HepG2 (cell line): ENCODE results near the gene SLC39A3. TPM values are rescaled to one million over a fixed set of nuclear protein-coding genes. Genes with fewer than 3 reads are reported as not detected.
A peak's percentile ranks its signal among the peaks of the same experiment; 100 is the strongest.

Experiments used
- AKAP8 ChIP-seq: sonication (generic); formaldehyde crosslinking; IDR thresholded peaks from 2 replicates; pipeline ENCODE4 v1.5.1; 2020; ENCODE audit warnings: mild to moderate bottlenecking, missing genetic modification reagents
- ARID3A ChIP-seq: IDR thresholded peaks from 2 replicates; pipeline ENCODE4 v1.6.1; 2012; ENCODE audit warnings: low read depth, low read length, improper control_type of control experiment
- BCL3 ChIP-seq: sonication (generic); formaldehyde crosslinking; IDR thresholded peaks from 2 replicates; pipeline ENCODE4 v1.5.1; 2020; ENCODE audit warnings: mild to moderate bottlenecking, missing genetic modification reagents, moderate library complexity
- CREM ChIP-seq, 2 experiments: sonication (generic) in 1 of 2; formaldehyde crosslinking in 1 of 2; IDR thresholded peaks; 2 replicates each; pipeline versions ENCODE4 v1.4.0 to v1.6.1; 2016 to 2020; ENCODE audit warnings: antibody characterized with exemption in 1 of 2, mild to moderate bottlenecking in 1 of 2, missing genetic modification reagents in 1 of 2
- DPF2 ChIP-seq: sonication (generic); formaldehyde crosslinking; IDR thresholded peaks from 2 replicates; pipeline ENCODE4 v1.4.0; 2020; ENCODE audit warnings: mild to moderate bottlenecking, low read depth, missing genetic modification reagents, borderline replicate concordance
- DR1 ChIP-seq: sonication (generic); formaldehyde crosslinking; IDR thresholded peaks from 2 replicates; pipeline ENCODE4 v1.8.0; 2021; ENCODE audit warnings: mild to moderate bottlenecking, missing genetic modification reagents, inconsistent platforms
- FIP1L1 ChIP-seq: fragments of 200-400 bp; formaldehyde crosslinking; IDR thresholded peaks from 2 replicates; pipeline ENCODE4 v1.6.1; 2018; ENCODE audit warnings: low read depth, mild to moderate bottlenecking, low read length, moderate library complexity, borderline replicate concordance; ENCODE audit not compliant: insufficient read depth
- HHEX ChIP-seq: IDR thresholded peaks from 2 replicates; pipeline ENCODE4 v1.6.1; 2016; ENCODE audit warnings: control low read depth
- LCORL ChIP-seq, 2 experiments: fragments of 450-650 bp in 1 of 2; sonication (generic) in 1 of 2; formaldehyde crosslinking in 1 of 2; IDR thresholded peaks; 2 replicates each; pipeline versions ENCODE4 v1.5.0 to v1.6.1; 2017 to 2020; ENCODE audit warnings: antibody characterized with exemption in 1 of 2, missing genetic modification reagents in 1 of 2
- MED13 ChIP-seq: sonication (generic); formaldehyde crosslinking; IDR thresholded peaks from 2 replicates; pipeline ENCODE4 v1.5.0; 2020; ENCODE audit warnings: missing genetic modification reagents
- MEIS1 ChIP-seq: sonication (generic); formaldehyde crosslinking; IDR thresholded peaks from 2 replicates; pipeline ENCODE4 v1.9.0; 2021; ENCODE audit warnings: mild to moderate bottlenecking, missing genetic modification reagents, moderate library complexity, borderline replicate concordance
- MZF1 ChIP-seq: sonication (generic); formaldehyde crosslinking; IDR thresholded peaks from 2 replicates; pipeline ENCODE4 v1.8.1; 2023; ENCODE audit warnings: mild to moderate bottlenecking, missing genetic modification reagents, borderline replicate concordance
- PHF20 ChIP-seq: sonication (generic); formaldehyde crosslinking; IDR thresholded peaks from 2 replicates; pipeline ENCODE4 v1.5.0; 2020; ENCODE audit warnings: mild to moderate bottlenecking, missing genetic modification reagents
- TCF7L2 ChIP-seq: IDR thresholded peaks from 2 replicates; pipeline ENCODE4 v1.6.1; 2011; ENCODE audit warnings: mild to moderate bottlenecking, low read depth, low read length, moderate library complexity
- ZBTB21 ChIP-seq: sonication (generic); formaldehyde crosslinking; IDR thresholded peaks from 2 replicates; pipeline ENCODE4 v1.4.0; 2020; ENCODE audit warnings: missing genetic modification reagents
- ZNF143 ChIP-seq: sonication (generic); formaldehyde crosslinking; IDR thresholded peaks from 2 replicates; pipeline ENCODE4 v1.4.0; 2020; ENCODE audit warnings: missing genetic modification reagents
- ZNF235 ChIP-seq: sonication (generic); formaldehyde crosslinking; IDR thresholded peaks from 2 replicates; pipeline ENCODE4 v1.8.1; 2023; ENCODE audit warnings: mild to moderate bottlenecking, missing genetic modification reagents, borderline replicate concordance
- ZNF512B ChIP-seq: sonication (generic); formaldehyde crosslinking; IDR thresholded peaks from 2 replicates; pipeline ENCODE4 v1.5.1; 2020; ENCODE audit warnings: missing genetic modification reagents, mild to moderate bottlenecking, borderline replicate concordance
- ZNF788 ChIP-seq: sonication (generic); formaldehyde crosslinking; IDR thresholded peaks from 2 replicates; pipeline ENCODE4 v1.5.0; 2020; ENCODE audit warnings: mild to moderate bottlenecking, missing genetic modification reagents, borderline replicate concordance
- ZSCAN12 ChIP-seq: sonication (generic); formaldehyde crosslinking; IDR thresholded peaks from 2 replicates; pipeline ENCODE4 v1.9.0; 2021; ENCODE audit warnings: mild to moderate bottlenecking, missing genetic modification reagents
- polyA plus RNA-seq, 8 experiments: library from polyadenylated mRNA; depleted of rRNA in 3 of 8; stranded (reverse) in 7 of 8; unstranded in 1 of 8; fragments of >200 nt; fragmentation: Illumina TruSeq in 4 of 8; extraction: Trizol in 4 of 8; gene quantifications; 2 replicates each; pipeline versions ENCODE4 v1.2.1 to v1.2.3, GENCODE V29; 2011 to 2016; ENCODE audit warnings: low read depth in 4 of 8, missing spikeins in 1 of 8, mixed read lengths in 1 of 8; ENCODE audit not compliant: insufficient read depth in 1 of 8
- total RNA-seq, 5 experiments: library from RNA; depleted of rRNA; stranded (reverse); fragments of >200 nt; fragmentation: Illumina TruSeq; extraction: Trizol; gene quantifications; 2 replicates each; pipeline ENCODE4 v1.2.3, GENCODE V29; 2016; ENCODE audit warnings: low read depth in 1 of 5
- TF ChIP-seq, protein P1 (sequence below): sonication (generic); formaldehyde crosslinking; IDR thresholded peaks from 2 replicates; pipeline ENCODE4 v1.4.0; 2020; ENCODE audit warnings: missing genetic modification reagents

The SLC39A3 gene
- total and polyA plus RNA-seq, 2 of the 13 experiments (the other 11 are each of a cell fraction or from before 2014, with no cell fraction given): 33.6 to 41.6 TPM

DNA sequence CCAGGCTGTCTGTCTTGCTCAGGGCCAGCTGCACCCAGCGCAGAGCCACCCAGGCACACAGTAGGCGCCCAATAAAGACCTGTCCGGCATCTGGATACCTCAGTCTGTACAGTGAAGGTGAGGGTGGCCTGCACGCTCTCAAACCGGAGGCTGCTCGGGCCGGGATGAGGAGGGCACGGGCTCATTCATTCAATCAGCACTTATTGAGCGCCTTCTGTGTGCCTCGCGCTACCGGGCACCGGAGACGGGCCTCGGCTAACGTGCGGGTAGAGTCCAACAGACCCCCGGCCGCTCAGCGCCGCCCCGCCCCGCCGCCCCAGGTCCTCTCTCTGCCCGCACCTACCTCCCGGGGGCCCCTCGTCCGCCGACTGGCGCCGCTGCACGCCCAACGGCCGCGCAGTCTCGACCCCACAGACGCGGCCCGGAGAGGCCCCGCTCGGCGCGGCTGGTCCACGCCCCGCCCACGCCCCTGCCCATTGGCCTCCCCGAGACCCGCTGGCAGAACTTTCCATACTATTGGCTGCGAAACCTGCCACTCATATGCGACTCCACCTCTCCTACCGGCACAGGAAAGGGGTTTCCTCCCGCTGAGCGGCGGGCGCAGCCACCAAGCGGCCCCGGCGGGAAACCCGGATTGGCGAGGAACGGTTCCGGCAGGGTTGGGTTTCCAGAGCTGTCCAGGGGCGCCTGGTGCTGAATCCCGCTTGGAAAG, at the start of gene SLC39A3 (continued):
- peak; percentile 73; the same call in 1 of the 2 replicates for TF ChIP-seq MEIS1 (CRISPR knock-in tag)
- TF ChIP-seq ZSCAN12: peak; percentile 93; the same call in 1 of the 2 replicates
- peak; percentile 99 for TF ChIP-seq ZNF235 (CRISPR knock-in tag)
- TF ChIP-seq, protein P1, sequence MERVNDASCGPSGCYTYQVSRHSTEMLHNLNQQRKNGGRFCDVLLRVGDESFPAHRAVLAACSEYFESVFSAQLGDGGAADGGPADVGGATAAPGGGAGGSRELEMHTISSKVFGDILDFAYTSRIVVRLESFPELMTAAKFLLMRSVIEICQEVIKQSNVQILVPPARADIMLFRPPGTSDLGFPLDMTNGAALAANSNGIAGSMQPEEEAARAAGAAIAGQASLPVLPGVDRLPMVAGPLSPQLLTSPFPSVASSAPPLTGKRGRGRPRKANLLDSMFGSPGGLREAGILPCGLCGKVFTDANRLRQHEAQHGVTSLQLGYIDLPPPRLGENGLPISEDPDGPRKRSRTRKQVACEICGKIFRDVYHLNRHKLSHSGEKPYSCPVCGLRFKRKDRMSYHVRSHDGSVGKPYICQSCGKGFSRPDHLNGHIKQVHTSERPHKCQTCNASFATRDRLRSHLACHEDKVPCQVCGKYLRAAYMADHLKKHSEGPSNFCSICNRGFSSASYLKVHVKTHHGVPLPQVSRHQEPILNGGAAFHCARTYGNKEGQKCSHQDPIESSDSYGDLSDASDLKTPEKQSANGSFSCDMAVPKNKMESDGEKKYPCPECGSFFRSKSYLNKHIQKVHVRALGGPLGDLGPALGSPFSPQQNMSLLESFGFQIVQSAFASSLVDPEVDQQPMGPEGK (CRISPR knock-in tag): peak; percentile 83
- TF ChIP-seq PHF20: peak; percentile 91
- TF ChIP-seq CREM (IDR thresholded peaks at IDR 0.05): peak; percentile 66; the same call in 1 of the 2 replicates
- peak; percentile 11; the same call in 1 of the 2 replicates for TF ChIP-seq CREM (CRISPR knock-in tag; IDR thresholded peaks at IDR 0.05)
- TF ChIP-seq MZF1: no peak
- no peak for TF ChIP-seq ZNF143 (CRISPR knock-in tag)
- peak; percentile 85 for TF ChIP-seq ZBTB21
- peak; percentile 22; the same call in 1 of the 2 replicates for TF ChIP-seq ARID3A
- TF ChIP-seq BCL3 (CRISPR knock-in tag): peak; percentile 83
- no peak for TF ChIP-seq DR1
- 0 out of 2 replicates have a peak, but pooled peaks have one; percentile 55 for TF ChIP-seq FIP1L1
- no peak for TF ChIP-seq DPF2 (CRISPR knock-in tag)
- no peak for TF ChIP-seq HHEX
- no peak for TF ChIP-seq LCORL (IDR thresholded peaks at IDR 0.05)
- TF ChIP-seq LCORL (CRISPR knock-in tag; IDR thresholded peaks at IDR 0.05): peak; percentile 84
- peak; percentile 78; the same call in 1 of the 2 replicates for TF ChIP-seq MED13 (CRISPR knock-in tag)
- peak; percentile 74 for TF ChIP-seq AKAP8 (CRISPR knock-in tag)
- peak; percentile 78; the same call in 1 of the 2 replicates for TF ChIP-seq ZNF788
- no peak for TF ChIP-seq ZNF512B
- no peak for TF ChIP-seq TCF7L2
